Osteoblast (primary cell): ENCODE measurements around the gene ENGASE. TPM values are rescaled to one million over a fixed set of nuclear protein-coding genes. Genes with fewer than 3 reads are reported as not detected.

ENCODE experiments used
- DNase-seq: peaks from one replicate; pipeline ENCODE4 v3.0.0; 2011; ENCODE audit warnings: low spot score, mixed read lengths; ENCODE audit not compliant: insufficient read length; ENCODE audit errors: missing footprints
- H2AFZ ChIP-seq: 2 replicates; pipeline ENCODE4 v1.6.0; 2011; ENCODE audit warnings: mild to moderate bottlenecking, low read length
- H3K27ac ChIP-seq: 2 replicates; pipeline ENCODE4 v1.5.1; 2011; ENCODE audit warnings: mild to moderate bottlenecking, low read depth, low read length, moderate library complexity
- H3K27me3 ChIP-seq: 2 replicates; pipeline ENCODE4 v1.6.0; 2012; ENCODE audit warnings: mild to moderate bottlenecking, control low read depth, inconsistent platforms, low read length, moderate library complexity; ENCODE audit not compliant: insufficient read depth
- H3K36me3 ChIP-seq: 2 replicates; pipeline ENCODE4 v1.5.1; 2011; ENCODE audit warnings: mild to moderate bottlenecking, low read length, control low read depth, moderate library complexity; ENCODE audit not compliant: insufficient read depth
- H3K4me1 ChIP-seq: 2 replicates; pipeline ENCODE4 v1.5.1; 2011; ENCODE audit warnings: mild to moderate bottlenecking, low read length, control low read depth, moderate library complexity; ENCODE audit not compliant: insufficient read depth
- H3K4me2 ChIP-seq: 2 replicates; pipeline ENCODE4 v1.6.0; 2011; ENCODE audit warnings: mild to moderate bottlenecking, low read length; ENCODE audit not compliant: insufficient read depth
- H3K4me3 ChIP-seq: fragments of 200-600 bp; sonication (generic); 3 replicates; pipeline ENCODE4 v1.5.1; 2012; ENCODE audit warnings: mild to moderate bottlenecking, low read length, inconsistent platforms; ENCODE audit not compliant: insufficient read depth
- H3K79me2 ChIP-seq: 2 replicates; pipeline ENCODE4 v1.6.0; 2012; ENCODE audit warnings: mild to moderate bottlenecking, low read length, control low read depth, inconsistent platforms; ENCODE audit not compliant: insufficient read depth
- H3K9me3 ChIP-seq: 2 replicates; pipeline ENCODE4 v1.5.1; 2011; ENCODE audit warnings: low read depth, low read length, control low read depth
- H4K20me1 ChIP-seq: 2 replicates; pipeline ENCODE4 v1.6.0; 2012; ENCODE audit warnings: mild to moderate bottlenecking, low read length, control low read depth; ENCODE audit not compliant: insufficient read depth
- CTCF ChIP-seq: IDR thresholded peaks from 2 replicates; pipeline ENCODE4 v1.5.1; 2011; ENCODE audit warnings: mild to moderate bottlenecking, low read depth, low read length, moderate library complexity; ENCODE audit errors: extremely low read depth
- total RNA-seq: library from RNA; depleted of rRNA; stranded (reverse); fragments of >200 nt; gene quantifications from 2 replicates; pipeline ENCODE4 v1.2.3, GENCODE V29; 2012

The ENGASE gene
- total RNA-seq, 1 donor: 14.5 TPM

DNA sequence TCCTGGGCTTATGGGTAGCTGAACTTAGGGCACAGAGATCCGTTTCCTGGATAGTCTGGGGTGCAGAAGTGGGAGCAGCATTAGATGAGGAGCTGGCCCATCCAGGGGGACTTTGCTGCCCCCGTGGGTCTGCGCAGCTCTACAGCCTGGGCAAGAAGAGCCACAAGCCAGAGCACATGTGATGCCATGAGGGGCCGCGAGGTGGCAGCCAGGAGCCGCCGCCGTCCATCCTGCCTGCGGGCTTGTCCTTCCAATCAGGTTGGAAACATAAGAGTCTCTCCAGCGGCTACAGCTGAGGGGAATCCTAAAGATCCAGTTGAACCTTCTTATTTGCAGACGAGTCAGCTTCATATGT, 28.8 kb upstream of the ENGASE start:
- H3K27ac ChIP-seq: no peak overlapping the region
- DNase-seq: peak; percentile 93
- no peaks in the 10 kb centered on the region for H4K20me1 ChIP-seq
- peak; percentile 85 for TF ChIP-seq CTCF
- peak overlapping the region; percentile 50 for H3K4me2 ChIP-seq
- peaks cover 17% of the 10 kb centered on the region for H3K4me1 ChIP-seq
- no peaks in the 10 kb centered on the region for H3K9me3 ChIP-seq
- no peaks in the 10 kb centered on the region for H3K36me3 ChIP-seq
- no peaks in the 10 kb centered on the region for H3K79me2 ChIP-seq
- peaks cover 27% of the 10 kb centered on the region for H3K27me3 ChIP-seq
- H2AFZ ChIP-seq: peak overlapping the region; percentile 18
- H3K4me3 ChIP-seq: no peak overlapping the region

DNA sequence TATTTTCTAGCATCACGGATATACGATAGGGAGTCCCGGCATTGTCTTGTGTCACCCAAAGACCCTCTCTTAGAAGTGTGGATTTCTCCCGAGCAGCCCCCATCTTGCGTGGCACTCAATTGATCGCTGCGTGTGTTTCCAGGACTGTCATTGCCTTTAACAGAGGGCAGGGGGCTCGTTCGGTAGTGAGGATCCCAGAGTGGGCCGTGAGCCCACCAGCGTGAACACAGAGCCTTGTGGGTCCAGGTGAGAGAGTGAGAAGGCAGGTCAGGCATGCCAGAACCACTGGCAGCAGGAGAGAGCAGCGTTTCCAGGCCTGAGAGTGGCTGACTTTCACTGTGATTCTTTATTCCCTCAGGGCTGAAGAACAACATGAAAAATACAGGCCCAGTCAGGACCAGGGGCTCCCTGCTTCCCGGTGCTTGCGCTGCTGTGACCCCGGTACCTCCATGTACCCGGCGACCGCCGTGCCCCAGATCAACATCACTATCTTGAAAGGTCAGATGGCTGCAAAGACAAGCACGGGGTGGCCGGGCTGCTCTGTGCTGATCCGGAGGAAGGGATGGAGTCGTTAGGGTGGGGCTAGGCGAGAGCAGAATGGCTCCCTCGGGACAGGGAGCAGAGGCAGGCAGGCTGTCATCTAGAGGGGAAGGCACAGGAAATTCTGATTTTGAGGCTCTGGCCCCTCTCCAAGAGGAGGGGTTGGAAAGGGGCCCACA, 28.3 kb upstream of the ENGASE start:
- H3K4me2 ChIP-seq: peak overlapping the region; percentile 50
- peak; percentile 86 for DNase-seq
- H3K4me1 ChIP-seq: peaks cover 17% of the 10 kb centered on the region
- no peak for TF ChIP-seq CTCF
- no peaks in the 10 kb centered on the region for H3K9me3 ChIP-seq
- no peaks in the 10 kb centered on the region for H3K36me3 ChIP-seq
- no peak overlapping the region for H3K27ac ChIP-seq
- H3K4me3 ChIP-seq: no peak overlapping the region
- H4K20me1 ChIP-seq: no peaks in the 10 kb centered on the region
- no peaks in the 10 kb centered on the region for H3K79me2 ChIP-seq
- H3K27me3 ChIP-seq: peaks cover 27% of the 10 kb centered on the region
- peak overlapping the region; percentile 18 for H2AFZ ChIP-seq

GRCh38 chr17:79046916-79047280, 27.7 kb upstream of the ENGASE start:
- Histone ChIP-seq H3K79me2 (no peaks in the 10 kb centered on the region), H3K9me3 (no peaks in the 10 kb centered on the region), H3K4me3 (no peak overlapping the region), H4K20me1 (no peaks in the 10 kb centered on the region), H3K36me3 (no peaks in the 10 kb centered on the region), H2AFZ (no peak overlapping the region), H3K27me3 (peaks cover 27% of the 10 kb centered on the region), H3K4me1 (peaks cover 15% of the 10 kb centered on the region), H3K4me2 (peak overlapping the region; percentile 50), H3K27ac (no peak overlapping the region)
- peak; percentile 71 for DNase-seq
- no peak for TF ChIP-seq CTCF

DNA sequence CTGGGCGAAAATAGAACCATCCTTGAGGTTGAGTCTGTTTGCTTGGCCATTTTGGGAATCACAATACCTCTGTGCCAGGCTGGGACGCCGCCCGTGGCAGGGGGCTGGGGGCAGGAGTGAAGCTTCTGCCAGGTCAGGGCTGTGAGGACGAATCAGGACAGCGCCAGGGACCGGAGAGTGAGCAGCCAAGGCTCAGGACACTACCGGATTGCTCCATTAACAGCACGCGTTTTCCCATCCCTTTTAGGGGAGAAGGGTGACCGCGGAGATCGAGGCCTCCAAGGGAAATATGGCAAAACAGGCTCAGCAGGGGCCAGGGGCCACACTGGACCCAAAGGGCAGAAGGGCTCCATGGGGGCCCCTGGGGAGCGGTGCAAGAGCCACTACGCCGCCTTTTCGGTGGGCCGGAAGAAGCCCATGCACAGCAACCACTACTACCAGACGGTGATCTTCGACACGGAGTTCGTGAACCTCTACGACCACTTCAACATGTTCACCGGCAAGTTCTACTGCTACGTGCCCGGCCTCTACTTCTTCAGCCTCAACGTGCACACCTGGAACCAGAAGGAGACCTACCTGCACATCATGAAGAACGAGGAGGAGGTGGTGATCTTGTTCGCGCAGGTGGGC, 27.2 kb upstream of the ENGASE start:
- no peak overlapping the region for H3K27ac ChIP-seq
- no peaks in the 10 kb centered on the region for H4K20me1 ChIP-seq
- peaks cover 11% of the 10 kb centered on the region for H3K4me1 ChIP-seq
- no peaks in the 10 kb centered on the region for H3K79me2 ChIP-seq
- H3K4me2 ChIP-seq: no peak overlapping the region
- TF ChIP-seq CTCF: no peak
- no peak overlapping the region for H3K4me3 ChIP-seq
- no peak overlapping the region for H2AFZ ChIP-seq
- no peaks in the 10 kb centered on the region for H3K36me3 ChIP-seq
- H3K9me3 ChIP-seq: no peaks in the 10 kb centered on the region
- peaks cover 27% of the 10 kb centered on the region for H3K27me3 ChIP-seq
- no peak for DNase-seq
